Cerebellar nuclear complex (tissue), 1 donor: ENCODE measurements around the gene GAS2.
"Not testable (repeated sequence)": the region's sequence is repeated elsewhere in the genome, so short reads cannot be mapped to it uniquely, and the experiment has no call there.

Experiments
- DNase-seq, 2 experiments: peaks; one replicate each; lab custom pipeline; 2025; lab: John Stamatoyannopoulos, UW

The GAS2 gene

DNA sequence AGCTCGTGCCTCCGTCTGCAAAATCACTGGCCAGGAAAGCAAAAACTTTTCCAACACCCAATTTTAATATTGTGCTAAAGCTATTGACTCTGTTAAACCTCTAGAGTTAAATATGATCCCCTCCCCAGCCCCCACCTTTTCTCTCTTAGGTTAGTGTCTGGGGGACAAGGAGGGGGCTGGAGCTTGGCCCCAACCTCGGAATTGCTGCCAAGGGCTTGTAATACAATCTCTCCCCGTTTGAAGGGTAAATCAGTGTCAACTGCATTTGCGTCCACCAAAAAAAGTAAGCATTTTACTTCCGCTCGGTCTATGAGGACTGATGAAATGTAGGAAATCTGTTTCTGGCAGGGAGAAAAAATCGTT is at the start of gene GAS2:
GAS2 (plus strand) TSS at position 287 of the 363 bp plus-strand sequence. CDS start 8,259 bp downstream, outside the sequence.
- DNase-seq = no peak

DNA sequence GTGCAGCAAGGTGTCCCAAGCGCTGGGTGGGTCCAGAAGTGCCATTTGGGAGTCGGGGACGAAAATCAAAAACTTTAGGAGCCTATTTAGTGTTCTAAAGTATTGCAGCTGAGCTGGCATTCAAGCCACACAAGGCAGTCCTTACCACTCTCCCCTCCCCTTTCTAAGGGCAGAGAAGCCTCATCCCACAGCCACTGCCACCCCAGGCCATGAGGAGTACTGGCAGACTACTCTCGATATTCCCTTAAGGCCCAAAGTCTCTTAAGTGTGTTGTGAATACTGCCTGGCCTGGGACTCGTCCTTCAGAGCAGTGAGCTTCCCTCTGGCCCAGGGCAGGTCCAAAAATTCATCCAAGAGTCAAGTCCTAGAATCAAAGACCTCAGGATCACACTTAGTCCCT is 48.5 kb upstream of the GAS2 start:
- no peak for DNase-seq

DNA sequence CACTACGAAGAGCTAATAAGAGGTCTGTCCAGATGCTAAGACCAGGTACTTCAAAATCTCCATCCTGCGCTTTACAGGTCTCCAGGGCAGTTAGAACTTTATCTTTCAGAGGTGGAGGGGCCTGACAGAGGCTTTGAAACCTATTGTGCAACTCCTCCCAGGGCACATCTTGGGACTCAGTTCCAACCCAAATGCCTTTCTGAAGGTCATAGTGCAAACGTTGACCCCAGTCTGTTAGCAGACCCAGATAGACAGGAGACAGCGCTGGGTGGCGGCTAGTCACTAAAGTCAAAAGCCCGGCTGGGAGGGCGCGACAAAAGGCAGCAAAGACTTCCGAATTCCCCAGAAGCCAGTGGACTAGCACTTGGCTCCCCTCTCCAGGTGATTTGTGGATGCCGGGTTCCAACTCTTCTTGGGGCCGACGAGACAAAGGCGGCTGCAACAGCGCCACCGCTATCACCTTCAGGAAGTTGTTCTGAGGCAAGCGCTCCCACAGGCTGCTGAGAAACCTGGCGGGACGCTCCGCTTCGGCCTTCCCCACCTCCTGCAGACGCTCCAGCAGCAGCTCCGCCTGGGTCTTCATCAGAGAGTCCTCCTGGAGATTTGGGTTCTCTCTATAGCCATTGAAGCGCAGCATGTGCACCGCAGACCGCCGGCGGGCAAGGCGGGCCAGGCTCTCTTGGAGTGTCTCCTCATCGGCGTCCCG is 41.5 kb upstream of the GAS2 start:
- DNase-seq = peak in 1 of 2 experiments; percentile 25

DNA sequence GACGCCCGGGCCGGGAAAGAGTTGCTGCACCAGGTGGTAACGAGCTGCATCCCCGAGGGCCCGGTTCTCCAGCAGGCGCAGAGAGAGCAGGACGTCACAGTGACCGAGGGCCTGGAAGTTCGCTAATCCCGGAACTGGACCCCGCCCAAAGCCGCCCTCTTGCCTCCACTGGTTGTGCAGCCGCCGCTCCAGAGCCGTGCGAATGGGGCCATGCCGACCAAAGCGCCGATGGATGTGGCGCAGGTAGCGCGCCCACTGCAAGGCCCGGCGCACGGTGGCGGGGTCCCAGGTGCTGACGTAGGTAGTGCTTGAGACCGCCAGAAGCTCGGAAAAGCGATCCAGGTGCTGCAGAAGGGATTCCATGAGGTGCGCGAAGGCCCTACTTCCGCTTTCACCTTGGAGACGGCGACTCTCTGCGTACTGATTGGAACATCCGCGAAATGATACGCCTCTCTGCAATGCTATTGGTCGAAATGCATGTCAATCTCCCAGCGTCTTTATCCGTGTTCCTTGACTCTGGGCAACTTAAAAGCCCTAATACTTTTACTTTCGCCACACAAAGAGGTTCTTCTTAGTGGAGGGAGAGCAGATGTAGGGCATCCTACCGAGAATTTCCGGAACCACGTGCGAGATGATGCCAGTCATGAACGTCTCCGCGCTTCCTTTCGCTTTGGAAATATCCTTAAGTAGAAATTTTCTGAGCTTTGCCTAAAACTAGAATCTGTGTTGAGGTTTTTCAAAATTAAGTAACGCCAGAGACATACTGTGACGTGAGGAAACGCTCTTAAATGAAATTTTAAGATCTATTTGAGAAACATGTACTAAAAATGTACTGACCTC is 40.7 kb upstream of the GAS2 start, which contains the start of gene FANCF:
FANCF (minus strand) TSS at position 376 of the 840 bp plus-strand sequence; CDS start at position 363, 13 bp downstream.
- peak in 1 of 2 experiments; percentile 70 for DNase-seq

DNA sequence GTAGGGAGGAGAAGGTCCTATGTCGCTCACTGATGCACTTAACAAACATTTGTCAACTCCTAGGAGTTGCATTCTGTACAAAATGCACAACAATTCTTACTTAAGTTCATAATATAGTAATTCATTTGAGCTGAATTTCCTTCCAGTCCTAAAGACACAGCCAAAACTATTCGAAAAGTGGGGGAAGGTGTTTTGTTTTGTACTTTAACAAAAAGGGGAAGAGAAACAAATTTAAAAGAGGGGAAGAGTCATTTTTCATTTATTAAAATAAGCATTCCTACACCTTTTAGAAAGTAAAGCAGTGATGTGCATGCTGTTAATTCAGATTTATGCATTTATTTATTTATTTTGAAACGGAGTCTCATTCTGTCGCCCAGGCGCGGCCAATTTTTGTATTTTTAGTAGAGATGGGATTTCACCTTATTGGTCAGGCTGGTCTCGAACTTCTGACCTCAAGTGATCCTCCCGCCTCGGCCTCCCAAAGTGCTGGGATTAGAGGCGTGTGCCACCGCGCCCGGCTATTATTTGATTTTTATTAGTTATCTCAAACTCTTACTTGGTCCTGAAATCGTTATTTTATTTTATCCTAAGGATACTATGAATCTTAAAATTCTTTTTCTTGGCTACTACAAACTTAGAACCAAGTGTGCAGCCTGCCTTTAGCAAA is 39.7 kb upstream of the GAS2 start:
- DNase-seq = no peak

GRCh38 chr11:22627421-22627820 is 39.0 kb upstream of the GAS2 start:
- DNase-seq = no peak

- no peak for DNase-seq
Measured at GRCh38 chr11:22633354-22633902, 33.0 kb upstream of the GAS2 start.

GRCh38 chr11:22634897-22635629 is 31.3 kb upstream of the GAS2 start:
- no peak for DNase-seq

- no peak for DNase-seq
Measured at GRCh38 chr11:22635689-22636088, 30.7 kb upstream of the GAS2 start.

DNA sequence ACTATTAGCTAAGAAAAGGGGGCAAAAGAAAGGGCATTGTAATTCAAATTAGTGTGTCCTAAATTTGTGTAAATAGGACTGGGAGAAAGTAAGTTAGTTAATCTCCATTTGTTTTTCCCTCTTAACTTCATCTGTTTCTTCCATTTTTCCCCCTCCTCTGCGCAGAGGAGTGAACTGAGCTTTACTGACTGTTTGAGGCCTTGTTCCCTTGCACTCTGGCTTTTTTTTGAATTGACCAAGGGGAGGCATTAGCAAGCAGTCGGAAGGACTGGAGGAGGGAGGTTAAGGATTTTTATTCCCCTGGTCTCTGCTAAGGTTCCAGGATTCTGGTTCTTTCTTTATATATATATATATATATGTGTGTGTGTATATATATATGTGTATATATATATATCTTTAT is 25.5 kb upstream of the GAS2 start:
- no peak for DNase-seq

- no peak for DNase-seq
Measured at GRCh38 chr11:22641559-22641958, 24.9 kb upstream of the GAS2 start.

DNA sequence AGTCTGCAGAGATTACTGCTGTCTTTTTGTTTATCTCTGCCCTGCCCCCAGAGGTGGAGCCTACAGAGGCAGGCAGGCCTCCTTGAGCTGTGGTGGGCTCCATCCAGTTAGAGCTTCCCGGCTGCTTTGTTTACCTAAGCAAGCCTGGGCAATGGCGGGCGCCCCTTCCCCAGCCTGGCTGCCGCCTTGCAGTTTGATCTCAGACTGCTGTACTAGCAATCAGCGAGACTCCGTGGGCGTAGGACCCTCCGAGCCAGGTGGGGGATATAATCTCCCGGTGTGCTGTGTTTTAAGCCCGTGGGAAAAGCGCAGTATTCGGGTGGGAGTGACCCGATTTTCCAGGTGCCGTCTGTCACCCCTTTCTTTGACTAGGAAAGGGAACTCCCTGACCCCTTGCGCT is 14.1 kb upstream of the GAS2 start:
- DNase-seq = not testable (repeated sequence)

DNA sequence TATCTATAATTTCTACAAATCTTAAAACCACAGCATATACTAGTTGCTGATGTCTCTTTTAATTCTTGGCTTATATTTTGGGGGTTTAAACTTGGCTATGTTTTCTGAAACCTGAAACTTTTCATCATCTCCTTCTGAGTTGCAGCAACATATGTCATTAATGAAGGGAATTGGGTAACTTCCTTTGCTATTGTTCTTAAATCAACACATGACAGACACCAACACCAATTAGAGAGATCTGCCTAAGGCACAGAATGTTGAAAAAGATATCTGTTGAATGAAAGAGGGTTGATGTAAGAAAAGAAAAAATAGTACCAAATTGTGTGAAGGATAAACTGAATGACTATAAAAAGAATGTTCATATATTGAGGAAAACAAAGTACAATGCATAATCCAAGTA is 10.3 kb upstream of the GAS2 start:
- DNase-seq = no peak

GRCh38 chr11:22657101-22657694 is 9.2 kb upstream of the GAS2 start:
- no peak for DNase-seq

GRCh38 chr11:22659783-22660182 is 6.6 kb upstream of the GAS2 start:
- no peak for DNase-seq

DNA sequence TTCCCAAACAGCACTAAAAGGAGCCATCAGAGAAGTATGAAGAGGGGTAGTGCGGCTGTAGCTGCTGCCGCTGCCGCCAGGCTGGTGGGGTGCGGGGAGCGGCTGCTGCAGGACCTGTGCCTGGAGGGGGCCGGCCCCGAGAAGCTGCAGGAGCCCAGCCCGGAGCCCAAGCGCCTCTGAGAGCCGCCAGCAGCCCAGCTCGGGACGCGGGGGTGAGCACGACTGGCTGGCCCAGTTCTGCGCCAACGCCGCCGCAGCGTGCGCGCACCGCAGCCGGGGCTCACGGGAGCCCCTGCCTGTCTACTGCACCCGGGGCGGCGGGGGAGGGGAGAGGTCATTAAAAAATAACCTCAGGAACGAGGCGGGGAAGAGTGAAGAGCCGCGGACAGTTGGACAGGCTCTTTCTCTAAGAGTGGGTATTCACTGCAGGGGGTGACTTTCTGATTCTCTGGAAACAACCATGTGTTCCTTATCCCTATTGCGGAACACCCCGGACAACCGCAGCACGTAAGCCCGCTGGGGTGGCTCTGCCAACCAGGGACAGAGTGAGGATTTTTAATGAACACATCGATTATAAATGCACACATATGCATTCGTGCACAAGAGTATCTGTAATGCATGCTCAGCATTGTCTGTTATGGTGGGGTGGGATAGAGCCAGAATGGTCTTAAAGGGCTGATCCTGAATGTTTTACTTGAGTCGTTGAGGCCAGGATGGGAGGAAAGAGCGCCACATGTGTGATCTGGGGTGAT is 453 bp downstream of the GAS2 start:
- DNase-seq = no peak

DNA sequence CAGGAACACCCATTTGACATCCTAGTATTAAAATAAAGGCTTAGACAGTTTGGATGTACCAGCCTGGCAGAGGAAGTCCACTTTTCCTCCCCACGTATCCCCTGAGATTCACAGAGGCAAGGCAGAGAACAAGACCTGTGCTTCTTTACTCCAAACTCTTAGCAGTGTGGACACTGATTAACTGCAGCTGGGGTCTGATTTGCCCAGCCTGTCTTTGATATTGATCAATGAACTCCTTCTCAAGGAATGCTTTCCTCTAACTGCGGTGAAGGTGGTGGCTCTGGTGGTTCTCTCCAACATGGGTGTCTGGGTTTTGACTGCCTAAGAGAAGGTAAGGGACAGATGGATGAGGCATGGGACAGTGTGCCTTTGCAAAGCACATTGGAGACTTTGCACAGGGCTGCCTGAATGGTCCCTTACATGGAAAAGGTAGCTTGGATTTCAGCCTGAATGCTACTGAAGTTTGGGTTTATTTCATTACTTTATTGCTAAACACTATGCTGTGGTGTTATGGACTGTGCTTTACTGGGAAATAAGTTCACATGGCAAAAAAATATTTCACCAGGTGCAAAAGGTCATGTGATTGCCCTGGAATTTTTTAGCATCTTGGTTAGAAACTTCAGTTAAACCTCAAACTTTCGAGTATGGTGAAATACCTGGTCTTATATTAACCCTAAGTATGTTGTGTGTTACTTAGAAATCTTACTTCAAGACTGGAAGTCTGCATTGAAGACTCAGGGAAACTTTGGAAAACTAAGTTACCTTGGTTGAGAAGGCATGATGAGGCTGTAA is 1.8 kb downstream of the GAS2 start:
- no peak for DNase-seq

DNA sequence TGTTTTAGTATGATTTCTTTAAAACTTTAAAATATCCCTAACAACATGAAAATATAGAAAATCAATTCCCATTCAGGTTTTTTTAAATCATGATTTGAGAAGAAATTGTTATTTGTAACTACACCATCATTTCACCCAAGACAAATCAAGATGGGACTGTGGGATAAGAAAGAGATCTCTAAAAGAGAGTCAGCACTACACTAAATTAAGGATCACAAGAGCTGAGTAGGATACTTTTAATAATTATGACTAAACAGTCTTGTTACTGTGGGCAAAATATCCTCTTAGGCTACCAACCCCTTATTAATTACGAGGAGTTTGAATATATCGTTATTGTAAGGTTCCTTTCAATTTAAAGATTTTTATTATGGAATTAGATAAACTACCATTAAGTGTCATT is 3.0 kb downstream of the GAS2 start:
- DNase-seq = no peak

DNA sequence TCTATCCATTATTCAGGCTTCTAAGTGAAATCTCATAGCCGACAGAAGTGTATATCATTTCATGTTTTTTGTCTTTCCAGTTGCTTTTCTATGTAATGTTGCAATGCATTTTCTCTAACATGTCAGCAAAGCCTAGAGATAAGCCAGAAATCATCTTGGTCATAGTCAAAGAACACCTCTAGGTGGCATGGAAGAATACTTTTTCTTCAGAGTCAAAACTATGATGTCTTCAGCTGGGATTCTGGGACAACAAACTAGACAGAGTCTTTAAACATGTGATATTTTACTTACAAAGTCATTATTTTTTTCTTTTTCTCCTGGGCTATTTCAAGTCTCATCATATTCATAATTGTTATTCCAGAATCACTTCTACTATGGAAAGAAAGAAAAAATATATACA is 4.4 kb downstream of the GAS2 start:
- no peak for DNase-seq

DNA sequence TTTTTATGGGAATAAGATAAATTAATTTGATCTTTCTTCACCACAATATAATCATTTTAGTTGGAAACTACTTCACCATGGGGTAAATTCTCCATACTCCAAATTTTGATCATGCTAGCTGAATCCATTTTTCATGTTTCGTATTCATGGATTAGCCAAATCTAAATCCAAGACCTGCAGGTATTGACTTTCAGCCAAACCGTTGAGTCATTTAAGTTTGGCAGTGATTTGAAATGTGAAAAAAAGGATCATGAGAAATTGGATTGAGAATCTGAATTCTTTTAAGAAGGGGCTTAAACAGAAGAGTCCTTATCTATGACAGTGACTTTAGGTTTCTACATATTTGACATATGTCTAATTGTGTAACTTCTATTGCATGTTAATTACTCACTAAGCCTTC is 5.3 kb downstream of the GAS2 start:
- DNase-seq = no peak
